ENCODE data around the gene PLEKHA1.

GRCh38 chr10:122420624-122421007, 46.1 kb downstream of the PLEKHA1 start:
- TF ChIP-seq CTCF (IDR thresholded peaks at IDR 0.05; ENCODE audit: low read depth, low read length) (no peak), POLR2A (IDR thresholded peaks at IDR 0.05; ENCODE audit: extremely low read depth, insufficient read length) (no peak), MAX (IDR thresholded peaks at IDR 0.05; ENCODE audit: low read depth, low read length) (no peak), MYC (IDR thresholded peaks at IDR 0.05; ENCODE audit: low read depth, low read length) (no peak)

All from NB4 (cell line).